Panc1 (cell line): ENCODE measurements around the gene MAPK10. TPM values are rescaled to one million over a fixed set of nuclear protein-coding genes. Genes with fewer than 3 reads are reported as not detected.

Experiments used
- ATAC-seq: fragments of 200-7000 bp; cut with Tn5 transposase; 2 replicates; pipeline ENCODE4 v1.9.1; 2020; ENCODE audit warnings: mild to moderate bottlenecking, moderate library complexity
- BruUV-seq: library from RNA; stranded (reverse); fragments of 400-500 nt; replicated peaks from 2 replicates; lab custom pipeline; 2021; lab: Mats Ljungman, UMichigan
- CTCF ChIA-PET: fragments of 300-600 bp; sonication (Branson Sonifier 250); formaldehyde crosslinking; loops from one replicate; lab custom pipeline; 2022; ENCODE audit warnings: antibody characterized with exemption; lab: Charles Lee
- POLR2A ChIA-PET: fragments of 300-600 bp; sonication (Branson Sonifier 250); formaldehyde crosslinking; loops from one replicate; lab custom pipeline; 2022; ENCODE audit warnings: antibody characterized with exemption; lab: Charles Lee
- DNase-seq: peaks from one replicate; pipeline ENCODE4 v3.0.0-alpha.2; 2010; ENCODE audit warnings: low read depth, low spot score
- H3K27ac ChIP-seq: 2 replicates; pipeline ENCODE4 v1.5.1; 2011; ENCODE audit warnings: mild to moderate bottlenecking, low read length, inconsistent platforms
- H3K27me3 ChIP-seq: fragments of 200-500 bp; sonication (Bioruptor generic); 2 replicates; pipeline ENCODE4 v1.6.0; 2014; ENCODE audit warnings: low read length, inconsistent platforms; ENCODE audit not compliant: control insufficient read depth, insufficient read depth
- H3K36me3 ChIP-seq: fragments of 200-500 bp; sonication (Bioruptor generic); 2 replicates; pipeline ENCODE4 v1.5.1; 2014; ENCODE audit warnings: inconsistent platforms, mild to moderate bottlenecking, low read length, moderate library complexity; ENCODE audit not compliant: control insufficient read depth, insufficient read depth
- H3K4me1 ChIP-seq: 2 replicates; pipeline ENCODE4 v1.5.1; 2011; ENCODE audit warnings: inconsistent platforms, mild to moderate bottlenecking, low read length, moderate library complexity; ENCODE audit not compliant: control insufficient read depth, insufficient read depth
- H3K4me3 ChIP-seq, 2 experiments: 2 replicates each; pipeline ENCODE4 v1.5.1; 2011 to 2012; ENCODE audit warnings: low read depth in 2 of 2, low read length in 2 of 2, mild to moderate bottlenecking in 2 of 2, inconsistent platforms in 1 of 2, moderate library complexity in 1 of 2
- H3K9me3 ChIP-seq: fragments of 200-500 bp; sonication (Bioruptor generic); 2 replicates; pipeline ENCODE4 v1.5.1; 2014; ENCODE audit warnings: low read depth, mild to moderate bottlenecking, inconsistent platforms, low read length, moderate library complexity; ENCODE audit not compliant: control insufficient read depth, insufficient read depth
- CTCF ChIP-seq: fragments of 450-650 bp; IDR thresholded peaks from 2 replicates; pipeline ENCODE4 v1.5.1; 2017; ENCODE audit warnings: mild to moderate bottlenecking
- POLR2AphosphoS5 ChIP-seq: IDR thresholded peaks from 2 replicates; pipeline ENCODE4 v1.6.1; 2012; ENCODE audit warnings: mild to moderate bottlenecking, low read depth, low read length, moderate library complexity
- REST ChIP-seq, 2 experiments: IDR thresholded peaks; 2 replicates each; pipeline ENCODE4 v1.6.1; 2011 to 2012; ENCODE audit warnings: low read depth in 2 of 2, control low read depth in 1 of 2, low read length in 1 of 2, mild to moderate bottlenecking in 1 of 2, moderate library complexity in 1 of 2; ENCODE audit not compliant: insufficient read depth in 1 of 2
- SIN3A ChIP-seq: IDR thresholded peaks from 2 replicates; pipeline ENCODE4 v1.6.1; 2012; ENCODE audit warnings: low read depth, mild to moderate bottlenecking, low read length, moderate library complexity, borderline replicate concordance; ENCODE audit not compliant: insufficient read depth
- TCF7L2 ChIP-seq: IDR thresholded peaks from 2 replicates; pipeline ENCODE4 v1.6.1; 2011; ENCODE audit warnings: mild to moderate bottlenecking, low read depth, low read length, inconsistent platforms
- in situ Hi-C: cut with HindIII; loops from 2 replicates; pipeline ENCODE4 v1.10.0; 2016; ENCODE audit warnings: low sequenced_read_pairs, low pct_unique_long_range_greater_than_20kb
- intact Hi-C: fragments of 100-400 bp; cut with micrococcal nuclease; formaldehyde crosslinking; loops from one replicate; pipeline ENCODE4 v1.10.0; 2022; ENCODE audit not compliant: unreplicated experiment
- total RNA-seq: library from RNA; stranded (reverse); gene quantifications from one replicate; pipeline ENCODE4 v1.2.1, GENCODE V29; 2021; ENCODE audit not compliant: unreplicated experiment

Gene MAPK10
- total RNA-seq, 1 experiment from 2014 or later, result 0.85 TPM

GRCh38 chr4:86132468-86132867 lies 227.4 kb downstream of the MAPK10 start:
- no peaks in the 10 kb centered on the region for H3K27me3 ChIP-seq
- no peaks in the 10 kb centered on the region for H3K36me3 ChIP-seq
- H3K4me3 ChIP-seq, result no peak overlapping the region
- H3K27ac ChIP-seq, result no peak overlapping the region
- ATAC-seq, result no peak
- no peak for DNase-seq
- ChIA-PET CTCF (no interaction called here), POLR2A (no interaction called here)
- TF ChIP-seq REST (IDR thresholded peaks at IDR 0.05; ENCODE audit: insufficient read depth in 1 of 2, low read depth in 2 of 2, low read length in 1 of 2), result no peak
- no peak for TF ChIP-seq TCF7L2
- no peak for TF ChIP-seq CTCF
- no peak for TF ChIP-seq POLR2AphosphoS5
- TF ChIP-seq SIN3A, result no peak
- H3K9me3 ChIP-seq, result no peaks in the 10 kb centered on the region
- in situ Hi-C loops (no loop called here), intact Hi-C loops (no loop called here)
- H3K4me1 ChIP-seq, result no peaks in the 10 kb centered on the region
- no TSS peak for BruUV-seq

GRCh38 chr4:86131456-86131855 lies 228.4 kb downstream of the MAPK10 start:
- in situ Hi-C loops, result no loop called here
- H3K27ac ChIP-seq, result no peak overlapping the region
- H3K36me3 ChIP-seq, result no peaks in the 10 kb centered on the region
- ChIA-PET CTCF (no interaction called here), POLR2A (no interaction called here)
- TF ChIP-seq SIN3A (no peak), CTCF (no peak), TCF7L2 (no peak), POLR2AphosphoS5 (no peak), REST (IDR thresholded peaks at IDR 0.05; ENCODE audit: insufficient read depth in 1 of 2, low read depth in 2 of 2, low read length in 1 of 2) (no peak)
- ATAC-seq (no peak), DNase-seq (no peak)
- intact Hi-C loops, result no loop called here
- no peaks in the 10 kb centered on the region for H3K9me3 ChIP-seq
- no TSS peak for BruUV-seq
- no peak overlapping the region for H3K4me3 ChIP-seq
- no peaks in the 10 kb centered on the region for H3K4me1 ChIP-seq
- H3K27me3 ChIP-seq, result no peaks in the 10 kb centered on the region
